ENCODE data around the gene TMC1. TPM values are rescaled to one million over a fixed set of nuclear protein-coding genes. Genes with fewer than 3 reads are reported as not detected.

The TMC1 gene
- total RNA-seq, 1 donor = 0.36 TPM

GRCh38 chr9:72775570-72775969 lies 254.2 kb downstream of the TMC1 start:
- DNase-seq (ENCODE audit: low read depth) = no peak
- TF ChIP-seq CTCF (IDR thresholded peaks at IDR 0.05; ENCODE audit: insufficient read depth, low read length) = no peak
- H3K4me3 ChIP-seq (ENCODE audit: low read depth, low read length) = no peak overlapping the region

- no peak for DNase-seq (ENCODE audit: low read depth)
Measured at GRCh38 chr9:72779614-72780013, 258.2 kb downstream of the TMC1 start.

GRCh38 chr9:72786948-72787347 lies 265.5 kb downstream of the TMC1 start:
- TF ChIP-seq CTCF (IDR thresholded peaks at IDR 0.05; ENCODE audit: insufficient read depth, low read length) = no peak
- no peak for DNase-seq (ENCODE audit: low read depth)
- H3K4me3 ChIP-seq (ENCODE audit: low read depth, low read length) = no peak overlapping the region

More at GRCh38 chr9:72779614-72780013, 258.2 kb downstream of the TMC1 start:
- no peak for TF ChIP-seq CTCF (IDR thresholded peaks at IDR 0.05; ENCODE audit: insufficient read depth, low read length)
- H3K4me3 ChIP-seq (ENCODE audit: low read depth, low read length) = no peak overlapping the region

GRCh38 chr9:72788966-72789735 lies 267.7 kb downstream of the TMC1 start:
- no peak for TF ChIP-seq CTCF (IDR thresholded peaks at IDR 0.05; ENCODE audit: insufficient read depth, low read length)
- no peak overlapping the region for H3K4me3 ChIP-seq (ENCODE audit: low read depth, low read length)
- no peak for DNase-seq (ENCODE audit: low read depth)

GRCh38 chr9:72789885-72790284 lies 268.5 kb downstream of the TMC1 start:
- no peak overlapping the region for H3K4me3 ChIP-seq (ENCODE audit: low read depth, low read length)
- DNase-seq (ENCODE audit: low read depth) = no peak
- TF ChIP-seq CTCF (IDR thresholded peaks at IDR 0.05; ENCODE audit: insufficient read depth, low read length) = no peak

GRCh38 chr9:72790989-72791388 lies 269.6 kb downstream of the TMC1 start:
- no peak for DNase-seq (ENCODE audit: low read depth)
- H3K4me3 ChIP-seq (ENCODE audit: low read depth, low read length) = no peak overlapping the region
- TF ChIP-seq CTCF (IDR thresholded peaks at IDR 0.05; ENCODE audit: insufficient read depth, low read length) = no peak

- TF ChIP-seq CTCF (IDR thresholded peaks at IDR 0.05; ENCODE audit: insufficient read depth, low read length) = no peak
- H3K4me3 ChIP-seq (ENCODE audit: low read depth, low read length) = no peak overlapping the region
- no peak for DNase-seq (ENCODE audit: low read depth)
Measured at GRCh38 chr9:72791436-72791835, 270.0 kb downstream of the TMC1 start.

Data from fibroblast of the aortic adventitia (primary cell).